Activated CD4-positive, alpha-beta memory T cell treated with anti-CD3 and anti-CD28 coated beads, Interleukin-2, amount 10 ng/mL, durations not matched to agents 7 days and 5 days (primary cell): Measurements from ENCODE around the gene CORIN. TPM values are rescaled to one million over a fixed set of nuclear protein-coding genes. Genes with fewer than 3 reads are reported as not detected.

Experiments used
- CTCF ChIA-PET: fragments of 350-600 bp; sonication (Branson Sonifier 250); formaldehyde crosslinking; loops from one replicate; lab custom pipeline; 2021; ENCODE audit warnings: antibody characterized with exemption, inconsistent platforms; lab: Charles Lee
- POLR2A ChIA-PET: fragments of 350-600 bp; sonication (Branson Sonifier 250); formaldehyde crosslinking; loops from one replicate; lab custom pipeline; 2021; ENCODE audit warnings: antibody characterized with exemption; lab: Charles Lee
- DNase-seq: peaks from one replicate; pipeline ENCODE4 v3.0.0-alpha.2; 2020
- H3K27ac Mint-ChIP-seq: one replicate; pipeline ENCODE4 v1.8.0; 2021; ENCODE audit warnings: mild to moderate bottlenecking, mixed read lengths
- H3K27me3 Mint-ChIP-seq: one replicate; pipeline ENCODE4 v1.8.0; 2021; ENCODE audit warnings: mixed read lengths
- H3K36me3 Mint-ChIP-seq: one replicate; pipeline ENCODE4 v1.8.0; 2021; ENCODE audit warnings: low read depth, mixed read lengths
- H3K4me1 Mint-ChIP-seq: one replicate; pipeline ENCODE4 v1.8.0; 2021; ENCODE audit warnings: mixed read lengths
- H3K4me3 Mint-ChIP-seq: one replicate; pipeline ENCODE4 v1.8.0; 2021; ENCODE audit warnings: mild to moderate bottlenecking, mixed read lengths
- H3K9me3 Mint-ChIP-seq: one replicate; pipeline ENCODE4 v1.8.0; 2021; ENCODE audit warnings: mixed read lengths
- total RNA-seq, 2 experiments: library from RNA; stranded (reverse); gene quantifications; one replicate each; pipeline ENCODE4 v1.2.3, GENCODE V29; 2021

Gene CORIN, protein sequence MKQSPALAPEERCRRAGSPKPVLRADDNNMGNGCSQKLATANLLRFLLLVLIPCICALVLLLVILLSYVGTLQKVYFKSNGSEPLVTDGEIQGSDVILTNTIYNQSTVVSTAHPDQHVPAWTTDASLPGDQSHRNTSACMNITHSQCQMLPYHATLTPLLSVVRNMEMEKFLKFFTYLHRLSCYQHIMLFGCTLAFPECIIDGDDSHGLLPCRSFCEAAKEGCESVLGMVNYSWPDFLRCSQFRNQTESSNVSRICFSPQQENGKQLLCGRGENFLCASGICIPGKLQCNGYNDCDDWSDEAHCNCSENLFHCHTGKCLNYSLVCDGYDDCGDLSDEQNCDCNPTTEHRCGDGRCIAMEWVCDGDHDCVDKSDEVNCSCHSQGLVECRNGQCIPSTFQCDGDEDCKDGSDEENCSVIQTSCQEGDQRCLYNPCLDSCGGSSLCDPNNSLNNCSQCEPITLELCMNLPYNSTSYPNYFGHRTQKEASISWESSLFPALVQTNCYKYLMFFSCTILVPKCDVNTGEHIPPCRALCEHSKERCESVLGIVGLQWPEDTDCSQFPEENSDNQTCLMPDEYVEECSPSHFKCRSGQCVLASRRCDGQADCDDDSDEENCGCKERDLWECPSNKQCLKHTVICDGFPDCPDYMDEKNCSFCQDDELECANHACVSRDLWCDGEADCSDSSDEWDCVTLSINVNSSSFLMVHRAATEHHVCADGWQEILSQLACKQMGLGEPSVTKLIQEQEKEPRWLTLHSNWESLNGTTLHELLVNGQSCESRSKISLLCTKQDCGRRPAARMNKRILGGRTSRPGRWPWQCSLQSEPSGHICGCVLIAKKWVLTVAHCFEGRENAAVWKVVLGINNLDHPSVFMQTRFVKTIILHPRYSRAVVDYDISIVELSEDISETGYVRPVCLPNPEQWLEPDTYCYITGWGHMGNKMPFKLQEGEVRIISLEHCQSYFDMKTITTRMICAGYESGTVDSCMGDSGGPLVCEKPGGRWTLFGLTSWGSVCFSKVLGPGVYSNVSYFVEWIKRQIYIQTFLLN
- under 1 TPM in 1 of 2 experiments, not detected in 1; 0.08 TPM for total RNA-seq

DNA sequence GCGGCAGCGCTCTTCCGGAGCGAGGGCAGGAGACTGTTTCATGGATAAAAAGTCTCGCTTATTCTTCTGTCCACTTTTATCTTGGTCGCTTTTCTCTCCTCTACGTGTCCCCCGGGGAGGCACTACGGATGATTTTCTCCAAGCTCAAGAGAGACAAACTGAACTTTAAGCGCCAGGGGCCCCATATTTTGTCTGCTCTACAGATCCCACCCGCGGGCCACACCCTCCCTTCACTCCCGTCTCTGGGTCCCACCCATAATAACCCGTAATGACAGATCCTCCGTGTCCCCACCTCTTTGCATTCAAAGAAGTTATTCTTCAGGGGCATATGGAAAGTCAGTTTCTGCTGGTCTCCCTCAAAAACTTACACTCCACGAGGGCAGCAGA lies at the start of gene CORIN:
CORIN (minus strand) TSS at position 160 of the 387 bp plus-strand sequence; CDS start at position 42, 118 bp downstream.
- ChIA-PET POLR2A (no interaction called here), CTCF (interaction anchor here (0.5 to 4.8 kb wide), 9 partner anchors 11 to 863 kb away, joined by 3 to 39 read pairs (median 12); no protein-coding TSS in a partner anchor)
- Mint-ChIP-seq H3K27ac (no peak within 1 kb of the TSS), H3K9me3 (no peaks in the 10 kb centered on the region), H3K4me1 (peaks cover 26% of the 10 kb centered on the region), H3K27me3 (peaks cover 25% of the 10 kb centered on the region), H3K4me3 (peak within 1 kb of the TSS; percentile 74), H3K36me3 (no peaks in the 10 kb centered on the region)
- no peak for DNase-seq

DNA sequence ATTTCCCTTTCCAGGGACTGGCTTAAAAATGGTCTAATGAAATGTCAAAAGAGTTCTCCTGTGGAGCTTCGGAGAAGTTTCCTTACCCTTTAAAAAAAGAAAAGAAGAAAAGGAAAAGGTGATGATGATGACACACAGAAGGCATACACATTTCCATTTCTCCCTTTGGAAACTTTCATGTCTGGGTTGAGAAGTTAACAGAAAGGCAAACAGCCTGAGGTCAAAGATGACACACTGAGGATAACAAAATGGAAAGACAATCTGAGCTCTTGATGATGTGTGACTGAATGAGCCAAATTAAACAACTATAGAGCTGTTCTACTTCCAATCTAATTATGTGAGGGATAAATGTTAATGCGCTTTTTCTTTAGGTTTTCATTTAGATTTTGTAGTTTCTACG lies 44.4 kb upstream of the CORIN start:
- DNase-seq: no peak
- ChIA-PET POLR2A (no interaction called here), CTCF (no interaction called here)
- Mint-ChIP-seq H3K27ac (no peak overlapping the region), H3K36me3 (peaks cover 37% of the 10 kb centered on the region), H3K4me1 (no peaks in the 10 kb centered on the region), H3K27me3 (no peaks in the 10 kb centered on the region), H3K4me3 (no peak overlapping the region), H3K9me3 (no peaks in the 10 kb centered on the region)

DNA sequence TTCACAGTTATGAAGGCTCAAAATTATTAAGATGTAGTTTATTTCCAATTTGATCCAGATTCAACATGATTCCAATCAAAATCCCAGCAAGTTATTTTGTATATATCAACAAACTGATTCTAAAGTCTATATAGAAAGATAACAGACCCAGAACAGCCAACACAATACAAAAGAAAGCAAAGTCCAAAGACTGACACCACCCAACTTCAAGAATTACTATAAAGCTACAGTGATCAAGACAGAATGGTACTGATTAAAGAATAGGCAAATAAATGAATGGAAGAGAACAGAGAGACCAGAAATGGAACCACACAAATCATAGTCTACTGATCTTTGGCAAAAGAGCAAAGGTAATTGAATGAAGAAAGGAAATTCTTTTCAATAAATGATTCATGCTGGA lies 41.6 kb upstream of the CORIN start:
- H3K36me3 Mint-ChIP-seq: peaks cover 49% of the 10 kb centered on the region
- no peak overlapping the region for H3K27ac Mint-ChIP-seq
- H3K27me3 Mint-ChIP-seq: no peaks in the 10 kb centered on the region
- CTCF ChIA-PET: no interaction called here
- POLR2A ChIA-PET: no interaction called here
- H3K4me1 Mint-ChIP-seq: peaks cover 2% of the 10 kb centered on the region
- no peaks in the 10 kb centered on the region for H3K9me3 Mint-ChIP-seq
- no peak for DNase-seq
- H3K4me3 Mint-ChIP-seq: no peak overlapping the region

DNA sequence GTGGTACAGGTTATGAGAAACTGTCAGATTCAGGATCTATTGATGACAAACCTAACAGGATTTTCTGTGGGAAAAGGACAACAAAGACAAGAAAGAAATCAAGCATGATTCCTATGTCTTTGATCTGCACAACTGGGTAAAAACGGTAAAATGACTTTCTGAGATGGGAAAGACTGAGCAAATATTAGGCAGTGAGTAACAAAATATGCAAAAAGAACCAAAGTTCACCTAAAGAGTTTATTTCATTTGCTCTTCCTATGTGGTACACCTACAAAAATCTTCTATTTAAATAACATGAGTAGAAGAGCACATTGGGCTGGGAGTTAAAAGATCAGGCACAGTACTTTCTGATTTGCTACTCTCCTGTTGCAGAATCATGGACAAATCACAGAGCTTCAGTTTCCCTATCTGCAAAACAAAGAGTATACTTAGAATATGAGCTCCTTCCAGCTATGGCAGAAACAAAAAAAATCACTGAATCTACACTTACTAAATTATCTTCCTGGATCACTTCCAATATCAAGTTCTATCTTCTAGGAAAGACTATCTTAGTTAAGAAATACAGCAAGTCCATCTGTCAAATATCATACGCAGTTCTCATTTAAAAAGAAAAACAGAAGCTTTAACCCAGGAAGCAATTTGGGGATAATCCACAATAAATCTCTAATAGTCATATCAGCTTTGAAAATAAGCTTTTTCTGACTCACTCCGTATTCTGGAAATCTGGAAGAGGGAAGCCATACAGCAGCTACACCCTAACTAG lies 39.1 kb upstream of the CORIN start:
- no peak overlapping the region for H3K27ac Mint-ChIP-seq
- H3K9me3 Mint-ChIP-seq: no peaks in the 10 kb centered on the region
- ChIA-PET POLR2A (interaction anchor here (1.0 kb wide), 1 partner anchor 33 kb away, joined by 3 read pairs; no protein-coding TSS in a partner anchor), CTCF (no interaction called here)
- H3K36me3 Mint-ChIP-seq: peaks cover 49% of the 10 kb centered on the region
- peaks cover 9% of the 10 kb centered on the region for H3K4me1 Mint-ChIP-seq
- DNase-seq: no peak
- H3K27me3 Mint-ChIP-seq: no peaks in the 10 kb centered on the region
- H3K4me3 Mint-ChIP-seq: no peak overlapping the region

DNA sequence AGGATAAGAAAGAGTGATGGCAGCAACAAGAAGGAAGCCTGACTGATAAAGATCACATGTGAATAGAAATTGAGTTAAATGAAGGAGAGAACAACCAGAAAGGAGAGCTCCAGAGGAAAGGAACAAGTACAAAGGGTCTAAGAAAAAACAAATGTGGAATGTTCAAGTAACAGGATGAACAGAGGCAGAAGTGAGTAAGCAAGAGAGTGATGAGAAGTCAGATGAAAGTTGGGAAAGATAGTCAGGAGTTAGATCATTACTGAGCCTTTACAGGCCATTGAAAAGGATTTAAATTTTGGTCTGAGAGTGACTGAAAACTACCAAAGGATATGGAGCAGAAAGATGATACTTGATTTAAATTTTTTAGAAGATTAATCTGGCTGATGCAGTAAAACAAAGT lies 38.4 kb upstream of the CORIN start:
- Mint-ChIP-seq H3K9me3 (no peaks in the 10 kb centered on the region), H3K36me3 (peaks cover 47% of the 10 kb centered on the region), H3K4me1 (peaks cover 9% of the 10 kb centered on the region), H3K27ac (no peak overlapping the region), H3K27me3 (no peaks in the 10 kb centered on the region), H3K4me3 (no peak overlapping the region)
- DNase-seq: no peak
- CTCF ChIA-PET: no interaction called here
- POLR2A ChIA-PET: no interaction called here

DNA sequence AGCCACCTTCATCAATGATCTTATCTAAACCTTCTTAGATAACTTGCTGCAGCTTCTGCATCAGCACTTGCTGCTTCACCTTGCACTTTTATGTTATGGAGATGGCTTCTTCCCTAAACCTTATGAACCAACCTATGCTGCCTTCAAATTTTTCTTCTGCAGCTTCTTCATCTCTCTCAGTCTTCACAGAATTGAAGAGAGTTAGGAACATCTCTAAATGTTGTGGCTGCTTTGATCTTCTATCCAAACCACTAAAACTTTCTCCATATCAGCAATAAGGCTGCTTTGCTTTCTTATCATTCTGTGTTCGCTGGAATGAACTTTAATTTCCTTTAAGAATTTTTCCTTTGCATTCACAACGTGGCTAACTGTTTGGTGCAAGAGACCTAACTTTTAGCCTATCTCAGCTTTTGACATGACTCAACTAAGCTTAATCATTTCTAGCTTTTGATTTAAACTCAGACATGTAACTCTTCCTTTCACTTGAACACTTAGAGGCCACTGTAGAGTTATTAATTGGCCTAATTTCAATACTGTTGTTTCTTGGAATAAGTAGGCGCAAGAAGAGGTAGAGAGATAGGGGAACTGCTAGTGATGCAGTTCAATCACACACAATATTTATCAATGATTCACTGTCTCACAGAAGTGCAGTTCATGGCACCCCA lies 36.1 kb upstream of the CORIN start:
- Mint-ChIP-seq H3K27ac (no peak overlapping the region), H3K36me3 (peaks cover 52% of the 10 kb centered on the region)
- CTCF ChIA-PET: interaction anchor here (1.3 kb wide), 1 partner anchor 37 kb away, joined by 3 read pairs; no protein-coding TSS in a partner anchor

DNA sequence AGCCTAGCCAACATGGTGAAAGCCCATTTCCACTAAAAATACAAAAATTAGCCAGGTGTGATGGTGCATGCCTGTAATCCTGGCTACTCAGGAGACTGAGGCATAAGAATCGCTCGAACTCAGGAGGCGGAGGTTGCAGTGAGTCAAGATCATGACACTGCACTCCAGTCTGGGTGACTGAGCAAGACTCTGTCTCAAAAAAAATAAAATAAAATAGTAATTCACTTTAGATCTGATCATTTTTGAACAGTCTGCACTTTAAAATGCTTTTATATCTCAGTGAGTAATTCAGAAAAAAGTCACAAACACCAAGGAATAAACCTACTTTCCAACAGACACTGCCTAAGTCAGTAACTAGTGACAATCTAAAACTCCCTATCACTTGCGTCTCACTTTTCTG lies 25.6 kb upstream of the CORIN start:
- peaks cover 19% of the 10 kb centered on the region for H3K36me3 Mint-ChIP-seq
- DNase-seq: no peak
- H3K27ac Mint-ChIP-seq: no peak overlapping the region
- H3K9me3 Mint-ChIP-seq: no peaks in the 10 kb centered on the region
- no peaks in the 10 kb centered on the region for H3K27me3 Mint-ChIP-seq
- H3K4me1 Mint-ChIP-seq: no peaks in the 10 kb centered on the region
- CTCF ChIA-PET: no interaction called here
- no peak overlapping the region for H3K4me3 Mint-ChIP-seq
- POLR2A ChIA-PET: no interaction called here

More for the DNA sequence above, 36.1 kb upstream of the CORIN start:
- no peak overlapping the region for H3K4me3 Mint-ChIP-seq
- H3K27me3 Mint-ChIP-seq: no peaks in the 10 kb centered on the region
- no peak for DNase-seq
- H3K4me1 Mint-ChIP-seq: peaks cover 9% of the 10 kb centered on the region
- no peaks in the 10 kb centered on the region for H3K9me3 Mint-ChIP-seq
- POLR2A ChIA-PET: no interaction called here

DNA sequence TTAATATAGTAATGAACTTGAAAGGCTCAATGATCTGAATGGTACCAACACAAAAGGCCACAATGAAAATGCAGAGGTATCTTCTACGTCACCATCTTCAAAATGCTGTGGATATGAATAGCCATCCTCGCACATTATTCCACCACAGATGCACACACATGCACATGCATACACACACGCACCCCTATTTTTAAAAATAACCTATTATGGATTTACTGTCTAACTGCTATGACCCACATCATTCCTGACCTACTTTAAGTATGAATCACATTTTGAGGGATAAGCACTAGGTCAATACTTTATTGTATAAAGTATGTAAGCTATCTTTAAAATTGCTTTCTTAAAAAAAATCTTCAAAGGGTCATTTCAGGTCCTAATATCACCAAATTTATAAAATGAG lies 24.4 kb upstream of the CORIN start:
- no peak overlapping the region for H3K4me3 Mint-ChIP-seq
- no peaks in the 10 kb centered on the region for H3K27me3 Mint-ChIP-seq

DNA sequence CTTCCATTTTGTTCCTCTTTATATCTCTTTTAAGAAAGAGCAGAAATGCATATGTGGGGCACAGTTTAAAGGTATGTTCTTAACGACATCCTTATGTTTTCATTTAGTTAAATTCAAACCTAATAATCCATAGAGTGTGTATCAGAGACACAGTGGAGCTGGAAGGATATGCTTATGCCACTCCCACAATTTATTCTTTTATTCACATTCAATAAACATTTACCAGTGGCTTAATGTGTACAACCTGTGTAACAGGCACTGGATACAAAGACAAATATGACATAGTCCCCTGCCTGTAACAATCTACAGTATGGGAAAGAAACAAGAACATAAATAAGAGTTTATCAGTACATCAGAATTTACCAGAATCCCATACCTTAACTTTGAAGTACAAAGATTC lies 22.4 kb upstream of the CORIN start:
- Mint-ChIP-seq H3K4me1 (no peaks in the 10 kb centered on the region), H3K36me3 (peaks cover 7% of the 10 kb centered on the region), H3K27me3 (no peaks in the 10 kb centered on the region), H3K9me3 (no peaks in the 10 kb centered on the region), H3K27ac (no peak overlapping the region), H3K4me3 (no peak overlapping the region)
- DNase-seq: no peak
- CTCF ChIA-PET: no interaction called here
- POLR2A ChIA-PET: interaction anchor here (0.6 kb wide), 1 partner anchor 122 kb away, joined by 3 read pairs; no protein-coding TSS in a partner anchor

More for the DNA sequence above, 24.4 kb upstream of the CORIN start:
- DNase-seq: no peak
- Mint-ChIP-seq H3K4me1 (no peaks in the 10 kb centered on the region), H3K36me3 (peaks cover 13% of the 10 kb centered on the region), H3K9me3 (no peaks in the 10 kb centered on the region), H3K27ac (no peak overlapping the region)
- CTCF ChIA-PET: no interaction called here
- POLR2A ChIA-PET: no interaction called here

DNA sequence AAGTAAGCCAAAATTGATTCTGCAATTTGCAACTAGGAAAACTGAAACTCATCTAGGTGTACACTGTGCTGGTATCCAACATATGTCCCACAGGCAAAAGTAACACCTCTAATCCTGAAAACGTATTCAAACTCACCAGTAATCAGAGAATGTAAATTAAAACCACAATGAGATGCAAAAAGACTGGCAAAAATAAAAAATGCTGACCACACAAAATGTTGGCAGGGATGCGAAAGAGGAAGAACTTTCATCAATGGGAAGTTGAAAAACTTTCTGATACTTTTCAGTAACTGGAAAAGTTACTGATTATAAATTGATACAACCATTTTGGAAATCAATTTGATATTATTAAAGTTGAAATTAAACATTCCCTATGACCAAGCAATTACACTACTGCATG lies 20.1 kb upstream of the CORIN start:
- H3K4me3 Mint-ChIP-seq: no peak overlapping the region
- no peaks in the 10 kb centered on the region for H3K9me3 Mint-ChIP-seq
- DNase-seq: no peak
- no peaks in the 10 kb centered on the region for H3K4me1 Mint-ChIP-seq
- ChIA-PET CTCF (no interaction called here), POLR2A (no interaction called here)
- peaks cover 13% of the 10 kb centered on the region for H3K36me3 Mint-ChIP-seq
- H3K27me3 Mint-ChIP-seq: no peaks in the 10 kb centered on the region
- H3K27ac Mint-ChIP-seq: no peak overlapping the region

DNA sequence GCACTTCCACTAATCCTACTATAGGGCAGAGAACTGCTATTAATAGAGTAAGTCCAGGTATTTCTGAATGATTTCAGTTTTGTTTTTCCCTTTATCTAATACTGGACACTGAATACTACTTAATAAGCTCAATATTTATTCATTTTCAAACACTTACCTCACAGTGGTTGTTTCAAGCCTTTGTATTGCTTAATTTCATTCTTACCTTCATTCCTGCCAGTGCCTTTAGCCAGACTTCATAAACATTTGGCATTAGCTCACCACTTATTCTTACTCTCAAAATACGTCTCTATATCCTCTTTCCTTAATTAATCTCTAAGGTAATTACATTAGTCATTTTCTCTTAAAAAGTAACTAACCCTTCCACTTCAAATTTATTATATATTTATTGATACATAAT lies 18.8 kb upstream of the CORIN start:
- ChIA-PET POLR2A (no interaction called here), CTCF (no interaction called here)
- no peak overlapping the region for H3K4me3 Mint-ChIP-seq
- DNase-seq: no peak
- no peaks in the 10 kb centered on the region for H3K4me1 Mint-ChIP-seq
- H3K27ac Mint-ChIP-seq: no peak overlapping the region
- H3K9me3 Mint-ChIP-seq: no peaks in the 10 kb centered on the region
- peaks cover 11% of the 10 kb centered on the region for H3K36me3 Mint-ChIP-seq
- H3K27me3 Mint-ChIP-seq: no peaks in the 10 kb centered on the region

DNA sequence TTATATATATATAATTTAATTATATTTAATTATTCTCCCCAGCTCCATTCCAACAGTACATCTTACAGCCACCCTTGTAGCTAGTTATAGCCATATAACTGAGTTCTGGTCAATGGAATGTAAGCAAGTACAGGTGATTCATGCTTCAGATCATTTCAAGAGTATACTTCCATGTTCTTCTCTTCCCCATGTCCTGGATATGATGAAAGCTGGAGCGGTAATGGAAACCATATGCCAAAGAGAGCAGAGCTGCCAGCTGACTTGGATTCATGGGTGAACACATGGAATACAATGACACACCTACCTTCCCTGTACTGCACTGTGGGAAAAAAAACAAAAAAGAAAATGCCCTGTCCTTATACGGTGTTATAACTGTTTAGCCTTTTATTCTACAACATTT lies 17.5 kb upstream of the CORIN start:
- ChIA-PET POLR2A (no interaction called here), CTCF (interaction anchor here (1.2 kb wide), 1 partner anchor 19 kb away, joined by 4 read pairs; no protein-coding TSS in a partner anchor)
- DNase-seq: no peak
- H3K27me3 Mint-ChIP-seq: no peaks in the 10 kb centered on the region
- peaks cover 11% of the 10 kb centered on the region for H3K36me3 Mint-ChIP-seq
- no peaks in the 10 kb centered on the region for H3K9me3 Mint-ChIP-seq
- no peaks in the 10 kb centered on the region for H3K4me1 Mint-ChIP-seq
- H3K27ac Mint-ChIP-seq: no peak overlapping the region
- H3K4me3 Mint-ChIP-seq: no peak overlapping the region
